Measurements from ENCODE around the gene PDK1. TPM values are rescaled to one million over a fixed set of nuclear protein-coding genes. Genes with fewer than 3 reads are reported as not detected.

PDK1 gene
- total RNA-seq, 1 experiment from 2014 or later = 18.5 TPM

GRCh38 chr2:172642301-172643020 is 86.6 kb downstream of the PDK1 start:
- no peaks in the 10 kb centered on the region for H3K36me3 ChIP-seq (ENCODE audit: low read depth)
- TF ChIP-seq EZH2 (IDR thresholded peaks at IDR 0.05; ENCODE audit: low read depth) (no peak), CTCF (conservative IDR thresholded peaks at IDR 0.05) (no peak)
- H3K9me3 ChIP-seq (ENCODE audit: insufficient read depth, low read depth) = 0 out of 2 replicates have a peak, but pooled peaks cover under 1% of the 10 kb centered on the region
- ChIA-PET POLR2A (ENCODE audit: unreplicated experiment) (no interaction called here), CTCF (no interaction called here)
- BruUV-seq (replicated peaks) = no TSS peak
- H3F3A ChIP-seq (ENCODE audit: insufficient read depth, low read depth) = peaks cover 9% of the 10 kb centered on the region; the same call in 1 of the 2 replicates
- intact Hi-C loops (cut with micrococcal nuclease; ENCODE audit: unreplicated experiment) = no loop called here
- H3K4me2 ChIP-seq = no peak overlapping the region
- H4K20me1 ChIP-seq (ENCODE audit: insufficient read depth) = no peaks in the 10 kb centered on the region
- peaks cover 40% of the 10 kb centered on the region for H3K4me1 ChIP-seq (replicated peaks; ENCODE audit: insufficient read depth)
- no peaks in the 10 kb centered on the region for H3K79me2 ChIP-seq (ENCODE audit: low read depth)
- H3K4me3 ChIP-seq = no peak overlapping the region
- DNase-seq = no peak
- H3K9me2 ChIP-seq (ENCODE audit: insufficient read depth) = no peaks in the 10 kb centered on the region
- no peaks in the 10 kb centered on the region for H3K27me3 ChIP-seq (ENCODE audit: insufficient read depth, low read depth)
- H3K27ac ChIP-seq = no peak overlapping the region
- H2AFZ ChIP-seq = no peak overlapping the region

GRCh38 chr2:172643142-172643541 is 87.3 kb downstream of the PDK1 start:
- Histone ChIP-seq H2AFZ (no peak overlapping the region), H3K36me3 (ENCODE audit: low read depth) (no peaks in the 10 kb centered on the region), H3K27ac (no peak overlapping the region), H3F3A (ENCODE audit: insufficient read depth, low read depth) (peaks cover 9% of the 10 kb centered on the region; the same call in 1 of the 2 replicates), H3K9me3 (ENCODE audit: insufficient read depth, low read depth) (0 out of 2 replicates have a peak, but pooled peaks cover 4% of the 10 kb centered on the region), H3K4me1 (replicated peaks; ENCODE audit: insufficient read depth) (peaks cover 40% of the 10 kb centered on the region), H3K79me2 (ENCODE audit: low read depth) (no peaks in the 10 kb centered on the region), H3K4me3 (no peak overlapping the region), H3K4me2 (no peak overlapping the region), H3K27me3 (ENCODE audit: insufficient read depth, low read depth) (no peaks in the 10 kb centered on the region), H3K9me2 (ENCODE audit: insufficient read depth) (no peaks in the 10 kb centered on the region), H4K20me1 (ENCODE audit: insufficient read depth) (no peaks in the 10 kb centered on the region)
- BruUV-seq (replicated peaks) = no TSS peak
- intact Hi-C loops (cut with micrococcal nuclease; ENCODE audit: unreplicated experiment) = no loop called here
- POLR2A ChIA-PET (ENCODE audit: unreplicated experiment) = no interaction called here
- peak in 1 of 2 experiments; percentile 55 for DNase-seq
- TF ChIP-seq CTCF (conservative IDR thresholded peaks at IDR 0.05) (no peak), EZH2 (IDR thresholded peaks at IDR 0.05; ENCODE audit: low read depth) (no peak)
- CTCF ChIA-PET = no interaction called here

GRCh38 chr2:172647439-172647838 is 91.5 kb downstream of the PDK1 start:
- no peaks in the 10 kb centered on the region for H3K9me2 ChIP-seq (ENCODE audit: insufficient read depth)
- no peaks in the 10 kb centered on the region for H3K79me2 ChIP-seq (ENCODE audit: low read depth)
- DNase-seq = no peak
- no peaks in the 10 kb centered on the region for H3K36me3 ChIP-seq (ENCODE audit: low read depth)
- no peaks in the 10 kb centered on the region for H3F3A ChIP-seq (ENCODE audit: insufficient read depth, low read depth)
- H3K9me3 ChIP-seq (ENCODE audit: insufficient read depth, low read depth) = peaks cover 8% of the 10 kb centered on the region; the same call in 1 of the 2 replicates
- TF ChIP-seq EZH2 (IDR thresholded peaks at IDR 0.05; ENCODE audit: low read depth) (no peak), CTCF (conservative IDR thresholded peaks at IDR 0.05) (no peak)
- ChIA-PET CTCF (no interaction called here), POLR2A (ENCODE audit: unreplicated experiment) (no interaction called here)
- no peak overlapping the region for H3K27ac ChIP-seq
- intact Hi-C loops (cut with micrococcal nuclease; ENCODE audit: unreplicated experiment) = no loop called here
- H4K20me1 ChIP-seq (ENCODE audit: insufficient read depth) = no peaks in the 10 kb centered on the region
- H2AFZ ChIP-seq = no peak overlapping the region
- no TSS peak for BruUV-seq (replicated peaks)
- no peak overlapping the region for H3K4me3 ChIP-seq
- no peak overlapping the region for H3K4me2 ChIP-seq
- no peaks in the 10 kb centered on the region for H3K27me3 ChIP-seq (ENCODE audit: insufficient read depth, low read depth)
- H3K4me1 ChIP-seq (replicated peaks; ENCODE audit: insufficient read depth) = peaks cover 13% of the 10 kb centered on the region
